SK-N-SH treated with all-trans-retinoic acid at 6 μM for 48 hours (cell line): ENCODE measurements around the gene SUCO.

Experiments
- ARNTL ChIP-seq: fragments of 450-650 bp; formaldehyde crosslinking; IDR thresholded peaks from 2 replicates; pipeline ENCODE4 v1.5.0; 2020; ENCODE audit warnings: low read depth, mild to moderate bottlenecking, moderate library complexity, borderline replicate concordance
- CREB5 ChIP-seq: fragments of 250-450 bp; sonication (Bioruptor Pico); IDR thresholded peaks from 2 replicates; pipeline ENCODE4 v1.5.1; 2020; ENCODE audit warnings: low read depth, mild to moderate bottlenecking, moderate library complexity
- ESRRG ChIP-seq: fragments of 250-450 bp; sonication (Bioruptor Pico); IDR thresholded peaks from 2 replicates; pipeline ENCODE4 v1.6.1; 2021; ENCODE audit warnings: mild to moderate bottlenecking
- OSR1 ChIP-seq: fragments of 250-450 bp; sonication (Bioruptor Pico); IDR thresholded peaks from 2 replicates; pipeline ENCODE4 v1.8.0; 2022; ENCODE audit warnings: moderate library complexity, mild to moderate bottlenecking, inconsistent platforms
- PATZ1 ChIP-seq: fragments of 250-450 bp; sonication (Bioruptor Pico); IDR thresholded peaks from 2 replicates; pipeline ENCODE4 v1.8.0; 2020; ENCODE audit warnings: mild to moderate bottlenecking, moderate library complexity, borderline replicate concordance
- PPARA ChIP-seq: fragments of 250-450 bp; sonication (Bioruptor Pico); IDR thresholded peaks from 2 replicates; pipeline ENCODE4 v1.5.0; 2020; ENCODE audit warnings: mild to moderate bottlenecking, borderline replicate concordance
- RARB ChIP-seq: fragments of 250-450 bp; sonication (Bioruptor Pico); IDR thresholded peaks from 2 replicates; pipeline ENCODE4 v1.8.0; 2021; ENCODE audit warnings: mild to moderate bottlenecking, moderate library complexity
- SNAI2 ChIP-seq: fragments of 250-450 bp; sonication (Bioruptor Pico); IDR thresholded peaks from 2 replicates; pipeline ENCODE4 v1.5.0; 2020; ENCODE audit warnings: mild to moderate bottlenecking, moderate library complexity
- TCF4 ChIP-seq: fragments of 250-450 bp; sonication (Bioruptor Pico); IDR thresholded peaks from 2 replicates; pipeline ENCODE4 v1.8.0; 2021; ENCODE audit warnings: mild to moderate bottlenecking, moderate library complexity, borderline replicate concordance
- TSHZ2 ChIP-seq: fragments of 250-450 bp; sonication (Bioruptor Pico); IDR thresholded peaks from 2 replicates; pipeline ENCODE4 v1.5.0; 2020; ENCODE audit warnings: mild to moderate bottlenecking, moderate library complexity
- ZFP3 ChIP-seq: fragments of 250-450 bp; sonication (Bioruptor Pico); IDR thresholded peaks from 2 replicates; pipeline ENCODE4 v1.5.0; 2020; ENCODE audit warnings: mild to moderate bottlenecking, moderate library complexity
- ZNF565 ChIP-seq: fragments of 450-650 bp; formaldehyde crosslinking; conservative IDR thresholded peaks from 2 replicates; pipeline ENCODE4 v1.5.0; 2020; ENCODE audit warnings: low read depth, mild to moderate bottlenecking, moderate library complexity
- ZNF70 ChIP-seq: fragments of 450-650 bp; formaldehyde crosslinking; IDR thresholded peaks from 2 replicates; pipeline ENCODE4 v1.5.0; 2020; ENCODE audit warnings: mild to moderate bottlenecking, moderate library complexity

- TF ChIP-seq TCF4 (CRISPR knock-in tag), result no peak
- no peak for TF ChIP-seq ARNTL (CRISPR knock-in tag)
- no peak for TF ChIP-seq ZNF565 (CRISPR knock-in tag)
- no peak for TF ChIP-seq ESRRG (CRISPR knock-in tag)
- no peak for TF ChIP-seq SNAI2
- TF ChIP-seq PATZ1, result no peak
- TF ChIP-seq RARB (CRISPR knock-in tag), result no peak
- no peak for TF ChIP-seq OSR1
- no peak for TF ChIP-seq ZNF70 (CRISPR knock-in tag)
- no peak for TF ChIP-seq TSHZ2 (CRISPR knock-in tag)
- TF ChIP-seq ZFP3 (CRISPR knock-in tag), result no peak
- no peak for TF ChIP-seq CREB5
- TF ChIP-seq PPARA, result no peak
These were observed 4.4 kb downstream of the SUCO start for GRCh38 chr1:172537366-172537765.
